GM23338 (cell line): ENCODE measurements around the gene BTG3. TPM values are rescaled to one million over a fixed set of nuclear protein-coding genes. Genes with fewer than 3 reads are reported as not detected.
A peak's percentile ranks its signal among the peaks of the same experiment; 100 is the strongest.

Experiments used
- ATAC-seq: fragments of 200-7000 bp; cut with Tn5 transposase; 3 replicates; pipeline ENCODE4 v1.9.1; 2020
- DNase-seq: peaks from one replicate; pipeline ENCODE4 v3.0.0-alpha.2; 2015; ENCODE audit warnings: low spot score
- H2AFZ ChIP-seq: fragments of 200-600 bp; sonication (generic); 2 replicates; pipeline ENCODE4 v1.8.0; 2016; ENCODE audit warnings: antibody characterized with exemption, mild to moderate bottlenecking, moderate library complexity
- H3F3A ChIP-seq: fragments of 200-600 bp; sonication (generic); replicated peaks from 2 replicates; pipeline ENCODE4 v1.8.0; 2017; ENCODE audit warnings: antibody characterized with exemption, mixed run types, low read depth
- H3K27ac ChIP-seq: fragments of 200-600 bp; sonication (generic); 2 replicates; pipeline ENCODE4 v1.6.1; 2016; ENCODE audit warnings: low read depth
- H3K27me3 ChIP-seq: fragments of 200-600 bp; sonication (generic); 2 replicates; pipeline ENCODE4 v1.8.0; 2016; ENCODE audit warnings: mild to moderate bottlenecking, mixed run types, moderate library complexity; ENCODE audit not compliant: insufficient read depth
- H3K36me3 ChIP-seq: fragments of 200-600 bp; sonication (generic); 2 replicates; pipeline ENCODE4 v1.8.0; 2016; ENCODE audit warnings: mild to moderate bottlenecking; ENCODE audit not compliant: insufficient read depth
- H3K4me1 ChIP-seq: fragments of 200-600 bp; sonication (generic); 2 replicates; pipeline ENCODE4 v1.8.0; 2016; ENCODE audit warnings: mild to moderate bottlenecking, moderate library complexity; ENCODE audit not compliant: insufficient read depth
- H3K4me2 ChIP-seq: fragments of 200-600 bp; sonication (generic); 2 replicates; pipeline ENCODE4 v1.7.1; 2017; ENCODE audit warnings: mixed run types
- H3K4me3 ChIP-seq: fragments of 200-600 bp; sonication (generic); 2 replicates; pipeline ENCODE4 v1.6.1; 2016; ENCODE audit warnings: mixed run types
- H3K79me2 ChIP-seq: fragments of 200-600 bp; sonication (generic); replicated peaks from 2 replicates; pipeline ENCODE4 v1.8.0; 2017; ENCODE audit warnings: mild to moderate bottlenecking; ENCODE audit not compliant: insufficient read depth
- H3K9me2 ChIP-seq: fragments of 200-600 bp; sonication (generic); 2 replicates; pipeline ENCODE4 v1.8.0; 2017; ENCODE audit not compliant: insufficient read depth
- H4K20me1 ChIP-seq: fragments of 200-600 bp; sonication (generic); replicated peaks from 2 replicates; pipeline ENCODE4 v1.8.0; 2017; ENCODE audit warnings: mild to moderate bottlenecking; ENCODE audit not compliant: insufficient read depth
- H3K27ac Mint-ChIP-seq: 2 replicates; pipeline ENCODE4 v1.8.0; 2020; ENCODE audit warnings: inconsistent platforms, mild to moderate bottlenecking, moderate library complexity, mixed read lengths
- H3K27me3 Mint-ChIP-seq: 3 replicates; pipeline ENCODE4 v1.8.0; 2022; ENCODE audit warnings: low read depth, mild to moderate bottlenecking, moderate library complexity, mixed read lengths, inconsistent platforms; ENCODE audit not compliant: insufficient read depth, poor library complexity
- H3K36me3 Mint-ChIP-seq: 3 replicates; pipeline ENCODE4 v1.8.0; 2021; ENCODE audit warnings: low read depth, mild to moderate bottlenecking, inconsistent platforms, moderate library complexity, mixed read lengths
- H3K4me1 Mint-ChIP-seq: 3 replicates; pipeline ENCODE4 v1.8.0; 2020; ENCODE audit warnings: mild to moderate bottlenecking, inconsistent platforms, mixed read lengths
- H3K4me3 Mint-ChIP-seq: 3 replicates; pipeline ENCODE4 v1.8.0; 2021; ENCODE audit warnings: moderate library complexity, mild to moderate bottlenecking, inconsistent platforms, mixed read lengths
- H3K9me3 Mint-ChIP-seq: 3 replicates; pipeline ENCODE4 v1.8.0; 2020; ENCODE audit warnings: moderate library complexity, mild to moderate bottlenecking, inconsistent platforms, mixed read lengths
- CTCF ChIP-seq, 2 experiments: fragments of 200-600 bp in 1 of 2; sonication (generic) in 1 of 2; conservative IDR thresholded peaks; 2 replicates each; pipeline versions ENCODE4 v1.5.1 to v1.6.1; 2016 to 2017; ENCODE audit warnings: antibody characterized with exemption in 2 of 2, low read depth in 2 of 2, mild to moderate bottlenecking in 2 of 2, moderate library complexity in 1 of 2
- ETS1 ChIP-seq: IDR thresholded peaks from 2 replicates; pipeline ENCODE4 v1.6.1; 2016; ENCODE audit warnings: antibody characterized with exemption
- EZH2 ChIP-seq: fragments of 200-600 bp; sonication (generic); IDR thresholded peaks from one replicate; pipeline ENCODE4 v1.8.0; 2017; ENCODE audit warnings: antibody characterized with exemption, mild to moderate bottlenecking, low read depth; ENCODE audit not compliant: unreplicated experiment
- EZH2phosphoT487 ChIP-seq: fragments of 200-600 bp; sonication (generic); IDR thresholded peaks from one replicate; pipeline ENCODE4 v1.8.1; 2018; ENCODE audit warnings: antibody characterized with exemption; ENCODE audit not compliant: unreplicated experiment
- NANOG ChIP-seq: IDR thresholded peaks from 2 replicates; pipeline ENCODE4 v1.6.1; 2016; ENCODE audit warnings: antibody characterized with exemption, borderline replicate concordance
- REST ChIP-seq: IDR thresholded peaks from one replicate; pipeline ENCODE4 v1.6.1; 2018; ENCODE audit warnings: antibody characterized with exemption; ENCODE audit not compliant: unreplicated experiment
- ZNF114 ChIP-seq: fragments of 250-450 bp; sonication (Bioruptor Pico); IDR thresholded peaks from 2 replicates; pipeline ENCODE4 v1.5.0; 2020; ENCODE audit warnings: mild to moderate bottlenecking, moderate library complexity
- ZNF331 ChIP-seq: fragments of 250-450 bp; sonication (Bioruptor Pico); IDR thresholded peaks from 2 replicates; pipeline ENCODE4 v1.5.0; 2020; ENCODE audit warnings: low read depth, mild to moderate bottlenecking, moderate library complexity
- ZNF462 ChIP-seq: fragments of 250-450 bp; sonication (Bioruptor Pico); IDR thresholded peaks from 2 replicates; pipeline ENCODE4 v1.5.0; 2020; ENCODE audit warnings: mild to moderate bottlenecking, moderate library complexity
- polyA plus RNA-seq: library from polyadenylated mRNA; unstranded; fragments of >200 nt; fragmentation: Nextera tagmentation; extraction: Ambion mirVana; gene quantifications from 2 replicates; pipeline ENCODE4 v1.2.1, GENCODE V29; 2016
- total RNA-seq: library from RNA; depleted of rRNA; stranded (reverse); fragments of >200 nt; shearing (Covaris generic); gene quantifications from 2 replicates; pipeline ENCODE4 v1.2.3, GENCODE V29; 2014

BTG3 gene
- total and polyA plus RNA-seq, 2 experiments from 2014 or later, result 24.0 to 43.8 TPM

GRCh38 chr21:17597680-17598079 lies 15.0 kb downstream of the BTG3 start:
- no peaks in the 10 kb centered on the region for H3K27me3 ChIP-seq
- H4K20me1 ChIP-seq, result peaks cover 5% of the 10 kb centered on the region; the same call in 1 of the 2 replicates
- Mint-ChIP-seq H3K4me1 (no peaks in the 10 kb centered on the region), H3K9me3 (no peaks in the 10 kb centered on the region), H3K27ac (no peak overlapping the region), H3K27me3 (no peaks in the 10 kb centered on the region), H3K4me3 (no peak overlapping the region), H3K36me3 (peaks cover 69% of the 10 kb centered on the region)
- no peak overlapping the region for H3K27ac ChIP-seq
- H3K4me3 ChIP-seq, result no peak overlapping the region
- peaks cover 35% of the 10 kb centered on the region; the same call in 1 of the 2 replicates for H3K36me3 ChIP-seq
- no peaks in the 10 kb centered on the region for H3K79me2 ChIP-seq
- no peaks in the 10 kb centered on the region for H3K9me2 ChIP-seq
- H2AFZ ChIP-seq, result no peak overlapping the region
- no peaks in the 10 kb centered on the region for H3F3A ChIP-seq
- H3K4me1 ChIP-seq, result no peaks in the 10 kb centered on the region
- ATAC-seq (no peak), DNase-seq (no peak)
- TF ChIP-seq CTCF (conservative IDR thresholded peaks at IDR 0.05; ENCODE audit: low read depth in 2 of 2), result no peak
- TF ChIP-seq ZNF114 (CRISPR knock-in tag), result no peak
- no peak for TF ChIP-seq NANOG
- H3K4me2 ChIP-seq, result no peak overlapping the region

- H2AFZ ChIP-seq, result no peak overlapping the region
- Mint-ChIP-seq H3K9me3 (no peaks in the 10 kb centered on the region; the same call in 2 of the 3 replicates), H3K27ac (peak overlapping the region; percentile 90; the same call in 1 of the 2 replicates), H3K27me3 (no peaks in the 10 kb centered on the region), H3K36me3 (peaks cover 21% of the 10 kb centered on the region; the same call in 2 of the 3 replicates), H3K4me3 (no peak overlapping the region), H3K4me1 (no peaks in the 10 kb centered on the region)
- no peak overlapping the region for H3K4me2 ChIP-seq
- peaks cover 20% of the 10 kb centered on the region for H3K79me2 ChIP-seq
- H3K9me2 ChIP-seq, result no peaks in the 10 kb centered on the region
- no peaks in the 10 kb centered on the region for H3F3A ChIP-seq
- no peaks in the 10 kb centered on the region for H3K4me1 ChIP-seq
- H3K36me3 ChIP-seq, result peaks cover 7% of the 10 kb centered on the region; the same call in 1 of the 2 replicates
- H4K20me1 ChIP-seq, result no peaks in the 10 kb centered on the region
- DNase-seq, result no peak
- no peaks in the 10 kb centered on the region for H3K27me3 ChIP-seq
- no peak overlapping the region for H3K4me3 ChIP-seq
- ATAC-seq, result no peak
- H3K27ac ChIP-seq, result no peak overlapping the region
- no peak for TF ChIP-seq ZNF114 (CRISPR knock-in tag)
- no peak for TF ChIP-seq EZH2phosphoT487
- no peak for TF ChIP-seq ETS1
- TF ChIP-seq NANOG, result no peak
- no peak for TF ChIP-seq REST
- no peak for TF ChIP-seq EZH2
- no peak for TF ChIP-seq ZNF331 (CRISPR knock-in tag)
- no peak for TF ChIP-seq ZNF462
Measured at GRCh38 chr21:17590430-17590829, 22.3 kb downstream of the BTG3 start.
